22Rv1 (cell line): ENCODE data around the gene U2SURP.
"Not testable (repeated sequence)": the region's sequence is repeated elsewhere in the genome, so short reads cannot be mapped to it uniquely, and the experiment has no call there.

Source experiments
- ZFX ChIP-seq: fragments of 450-650 bp; IDR thresholded peaks from 2 replicates; pipeline ENCODE4 v1.6.1; 2017; ENCODE audit warnings: antibody characterized with exemption, borderline replicate concordance
- TF ChIP-seq, protein P1 (sequence below): fragments of 450-650 bp; IDR thresholded peaks from 2 replicates; pipeline ENCODE4 v1.5.1; 2017; ENCODE audit warnings: mild to moderate bottlenecking

GRCh38 chr3:143072298-143073020, 71.1 kb downstream of the U2SURP start:
- TF ChIP-seq, protein P1, sequence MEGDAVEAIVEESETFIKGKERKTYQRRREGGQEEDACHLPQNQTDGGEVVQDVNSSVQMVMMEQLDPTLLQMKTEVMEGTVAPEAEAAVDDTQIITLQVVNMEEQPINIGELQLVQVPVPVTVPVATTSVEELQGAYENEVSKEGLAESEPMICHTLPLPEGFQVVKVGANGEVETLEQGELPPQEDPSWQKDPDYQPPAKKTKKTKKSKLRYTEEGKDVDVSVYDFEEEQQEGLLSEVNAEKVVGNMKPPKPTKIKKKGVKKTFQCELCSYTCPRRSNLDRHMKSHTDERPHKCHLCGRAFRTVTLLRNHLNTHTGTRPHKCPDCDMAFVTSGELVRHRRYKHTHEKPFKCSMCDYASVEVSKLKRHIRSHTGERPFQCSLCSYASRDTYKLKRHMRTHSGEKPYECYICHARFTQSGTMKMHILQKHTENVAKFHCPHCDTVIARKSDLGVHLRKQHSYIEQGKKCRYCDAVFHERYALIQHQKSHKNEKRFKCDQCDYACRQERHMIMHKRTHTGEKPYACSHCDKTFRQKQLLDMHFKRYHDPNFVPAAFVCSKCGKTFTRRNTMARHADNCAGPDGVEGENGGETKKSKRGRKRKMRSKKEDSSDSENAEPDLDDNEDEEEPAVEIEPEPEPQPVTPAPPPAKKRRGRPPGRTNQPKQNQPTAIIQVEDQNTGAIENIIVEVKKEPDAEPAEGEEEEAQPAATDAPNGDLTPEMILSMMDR: not testable (repeated sequence)
- not testable (repeated sequence) for TF ChIP-seq ZFX
